GM12873 (cell line): ENCODE measurements around the gene CACNA2D3.

Source experiments
- TF ChIP-seq, protein P1 (sequence below): IDR thresholded peaks from 2 replicates; pipeline ENCODE4 v1.5.1; 2012; ENCODE audit warnings: low read depth, mild to moderate bottlenecking, moderate library complexity, low read length, control low read depth; ENCODE audit not compliant: insufficient read depth; ENCODE audit errors: missing control alignments

CACNA2D3 gene

DNA sequence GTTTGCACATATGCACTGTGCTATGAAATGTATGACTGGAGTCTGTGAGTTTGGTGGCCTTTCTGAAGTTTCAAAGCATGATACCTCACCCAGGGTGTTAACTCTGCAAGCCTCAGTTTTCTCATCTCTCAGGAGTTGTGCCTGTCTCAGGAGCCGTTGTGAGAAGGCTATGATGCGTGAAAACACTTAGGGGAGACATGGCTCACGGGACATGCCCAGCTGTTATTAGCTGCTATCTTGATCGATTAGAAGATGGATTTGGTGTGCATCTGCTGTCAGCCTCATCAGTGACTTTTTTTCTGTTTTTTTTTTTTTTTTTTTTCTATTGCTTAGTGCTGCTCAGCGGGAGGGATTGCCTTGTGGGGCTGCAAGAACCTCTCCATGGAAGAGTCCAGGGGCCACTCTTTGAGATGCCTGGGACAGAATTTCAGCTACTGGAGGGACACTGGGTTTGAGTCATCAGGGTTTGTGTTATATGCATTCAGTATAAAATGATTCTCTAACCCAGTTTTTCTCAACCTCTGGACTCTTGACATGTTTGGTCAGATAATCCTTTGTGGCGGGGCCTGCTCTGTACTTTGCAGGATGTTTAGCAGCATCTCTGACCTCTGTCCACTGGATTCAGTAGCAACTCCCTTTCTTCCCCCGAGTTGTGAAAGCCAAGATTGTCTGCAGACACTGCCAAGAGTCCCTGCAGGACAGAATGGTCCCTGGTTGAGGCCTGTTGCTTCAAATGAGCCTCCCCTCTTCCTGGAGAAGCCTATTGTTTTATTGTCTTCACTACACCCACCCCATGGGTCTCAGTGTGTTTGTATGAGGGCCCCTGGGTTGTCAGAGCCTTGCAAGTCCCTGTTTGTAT lies 181.4 kb downstream of the CACNA2D3 start:
- TF ChIP-seq, protein P1, sequence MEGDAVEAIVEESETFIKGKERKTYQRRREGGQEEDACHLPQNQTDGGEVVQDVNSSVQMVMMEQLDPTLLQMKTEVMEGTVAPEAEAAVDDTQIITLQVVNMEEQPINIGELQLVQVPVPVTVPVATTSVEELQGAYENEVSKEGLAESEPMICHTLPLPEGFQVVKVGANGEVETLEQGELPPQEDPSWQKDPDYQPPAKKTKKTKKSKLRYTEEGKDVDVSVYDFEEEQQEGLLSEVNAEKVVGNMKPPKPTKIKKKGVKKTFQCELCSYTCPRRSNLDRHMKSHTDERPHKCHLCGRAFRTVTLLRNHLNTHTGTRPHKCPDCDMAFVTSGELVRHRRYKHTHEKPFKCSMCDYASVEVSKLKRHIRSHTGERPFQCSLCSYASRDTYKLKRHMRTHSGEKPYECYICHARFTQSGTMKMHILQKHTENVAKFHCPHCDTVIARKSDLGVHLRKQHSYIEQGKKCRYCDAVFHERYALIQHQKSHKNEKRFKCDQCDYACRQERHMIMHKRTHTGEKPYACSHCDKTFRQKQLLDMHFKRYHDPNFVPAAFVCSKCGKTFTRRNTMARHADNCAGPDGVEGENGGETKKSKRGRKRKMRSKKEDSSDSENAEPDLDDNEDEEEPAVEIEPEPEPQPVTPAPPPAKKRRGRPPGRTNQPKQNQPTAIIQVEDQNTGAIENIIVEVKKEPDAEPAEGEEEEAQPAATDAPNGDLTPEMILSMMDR, result no peak

DNA sequence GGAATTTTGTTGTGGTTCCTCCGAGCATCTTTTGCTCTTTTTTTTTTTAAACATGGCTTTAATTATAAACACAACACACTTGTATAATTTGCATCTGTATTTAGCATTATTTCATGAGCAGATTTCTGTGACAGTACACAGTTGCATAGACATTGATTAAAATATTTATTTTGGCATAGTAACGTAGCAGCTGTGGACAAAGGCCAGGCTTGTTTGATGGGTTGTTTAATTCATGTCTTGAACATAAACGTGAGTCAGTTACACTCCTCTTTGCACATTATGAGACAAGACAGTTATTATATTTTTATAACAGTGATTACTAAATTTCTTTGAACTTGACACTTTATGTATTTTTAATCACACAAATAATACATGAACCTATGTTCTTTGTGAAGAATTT lies 182.5 kb downstream of the CACNA2D3 start:
- TF ChIP-seq, protein P1, result no peak

DNA sequence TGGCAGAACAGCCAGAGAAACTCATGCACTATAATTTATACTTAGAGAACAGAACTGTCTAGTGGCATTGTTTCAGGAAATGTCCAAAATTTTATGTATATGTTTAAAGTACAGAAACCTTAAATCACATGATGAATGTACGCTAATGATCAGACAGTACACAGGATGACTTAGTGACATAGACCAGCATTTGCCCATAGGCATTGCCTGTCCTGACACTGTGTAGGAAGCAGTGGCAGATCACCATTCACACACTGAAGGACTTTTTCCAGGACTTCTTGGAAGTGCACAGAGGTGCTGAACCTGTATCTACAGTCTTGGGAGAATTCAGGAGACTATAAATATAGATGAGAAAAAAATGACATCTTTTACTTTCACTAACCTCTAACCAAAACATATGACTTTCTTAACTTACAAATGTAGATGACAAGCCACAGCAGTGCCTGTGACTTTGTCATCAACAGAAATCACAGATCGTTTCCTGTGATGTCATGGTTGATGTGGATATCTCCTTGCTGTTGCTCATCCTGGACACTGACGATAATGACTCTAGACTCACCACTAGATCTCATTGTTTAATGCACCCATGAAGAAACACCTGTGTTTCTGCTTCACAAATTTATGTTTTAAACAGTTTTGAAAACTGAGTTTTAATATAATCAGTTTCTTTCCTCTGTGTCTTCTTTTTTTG lies 183.2 kb downstream of the CACNA2D3 start:
- TF ChIP-seq, protein P1, result no peak

GRCh38 chr3:54307566-54308180 lies 185.3 kb downstream of the CACNA2D3 start:
- TF ChIP-seq, protein P1, result no peak

DNA sequence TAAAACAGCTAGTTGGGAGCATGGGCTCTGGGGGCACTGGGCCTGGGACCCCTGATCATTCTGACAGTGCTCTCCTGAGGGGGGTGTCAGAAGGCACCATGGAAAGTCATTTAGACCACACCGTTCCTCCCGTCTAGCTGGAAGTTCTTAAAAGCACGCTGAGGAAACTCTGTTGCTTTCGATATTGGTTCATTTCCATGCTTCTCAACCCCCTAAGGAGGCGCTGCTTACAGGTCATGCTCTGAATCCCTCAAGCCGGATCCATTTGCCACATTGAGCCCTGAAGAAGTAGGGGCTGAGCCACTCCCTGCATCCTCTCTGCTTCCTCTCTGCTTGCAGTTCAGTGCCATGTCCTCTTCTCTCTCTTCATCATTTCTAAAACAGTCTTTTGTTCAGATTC lies 187.2 kb downstream of the CACNA2D3 start:
- TF ChIP-seq, protein P1, result no peak

GRCh38 chr3:54311211-54311747 lies 188.9 kb downstream of the CACNA2D3 start:
- TF ChIP-seq, protein P1, result no peak
